Measurements from ENCODE around the gene TMEM269.
A peak's percentile ranks its signal among the peaks of the same experiment; 100 is the strongest.

The TMEM269 gene, protein sequence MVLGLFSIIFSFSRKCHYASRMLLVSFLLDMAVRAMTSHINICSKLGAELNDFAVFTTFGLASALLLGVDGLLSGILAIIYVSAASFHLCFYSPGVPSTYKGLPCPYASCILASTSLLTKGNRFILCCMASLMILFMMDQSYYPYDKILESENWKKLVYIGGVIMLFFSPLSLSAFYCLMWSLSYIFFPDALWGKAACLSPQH

DNA sequence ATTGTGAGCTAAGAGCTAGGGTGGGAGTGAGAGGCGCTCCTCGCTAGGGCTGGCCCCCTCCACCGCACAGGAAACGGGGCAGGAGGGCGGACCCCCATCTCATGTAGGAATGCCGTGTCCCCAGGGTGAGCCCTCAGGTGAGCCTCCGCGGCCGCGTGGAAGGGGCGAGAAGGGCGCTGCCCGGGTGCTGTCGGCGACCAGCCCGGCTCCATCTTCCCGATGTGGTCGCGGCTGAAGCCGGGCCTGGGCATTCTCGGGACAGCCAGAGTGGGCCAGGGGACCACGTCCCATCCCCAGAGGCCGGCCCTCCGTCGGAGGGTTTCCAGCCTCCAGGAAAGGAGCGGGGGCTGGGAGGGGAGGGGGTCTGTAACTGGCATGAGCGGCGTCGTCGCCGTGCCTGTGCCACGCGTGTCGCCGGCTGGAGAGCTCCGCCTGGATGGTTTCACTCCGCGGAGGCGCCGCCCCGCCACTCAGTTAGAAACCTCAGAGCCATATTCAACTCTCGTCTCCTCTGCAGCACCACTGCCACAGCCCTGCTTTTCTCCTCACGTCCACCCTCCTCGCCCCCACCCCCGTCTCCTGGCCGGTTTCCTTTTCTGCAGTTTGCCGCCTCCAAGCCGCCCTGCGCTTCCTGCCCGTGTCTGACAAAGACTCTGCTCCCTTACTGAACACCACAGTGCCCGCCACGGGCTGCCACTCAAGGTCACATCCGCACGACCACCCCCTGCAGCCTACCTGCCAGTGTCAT, at the start of gene TMEM269:
TSS of gene TMEM269 (plus strand) at position 46 of the 748 bp plus-strand sequence. CDS start 4,903 bp downstream, outside the sequence.
- DNase-seq = peak; percentile 39

GRCh38 chr1:42735056-42735455, 49.7 kb upstream of the TMEM269 start:
- DNase-seq = no peak

DNA sequence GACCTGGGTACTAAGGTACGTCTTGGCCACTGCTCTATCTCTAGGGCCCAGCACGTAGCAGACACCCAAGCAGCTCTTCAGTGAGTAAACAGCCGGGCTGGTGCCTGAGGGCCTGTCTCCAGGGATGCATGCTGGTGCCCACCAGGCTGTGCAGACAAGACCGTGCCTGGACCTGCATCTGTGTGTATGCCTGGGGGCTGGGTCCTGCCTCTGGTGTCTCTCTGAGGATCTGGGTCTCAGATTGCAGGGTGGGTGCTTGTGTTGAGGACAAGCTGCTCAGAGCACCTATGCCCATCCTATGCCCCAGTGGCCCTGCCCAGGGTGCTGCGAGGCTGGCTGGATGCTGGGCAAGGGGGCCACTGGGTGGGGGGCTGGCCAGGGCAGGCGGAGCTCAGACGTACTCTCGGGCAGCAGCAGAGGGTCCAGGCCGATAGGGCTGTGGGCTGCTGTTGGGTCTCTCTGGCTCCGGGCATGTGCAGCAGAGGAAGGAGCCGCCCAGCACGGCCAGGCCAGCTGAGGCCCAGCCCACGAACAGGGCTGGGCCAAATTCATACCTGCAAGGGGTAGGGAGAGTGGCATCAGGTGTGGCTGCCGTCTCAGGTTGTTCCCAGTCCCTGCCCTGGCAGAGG, 49.2 kb upstream of the TMEM269 start:
- DNase-seq = no peak

- DNase-seq = peak; percentile 11
Observed at GRCh38 chr1:42736152-42736551, 48.6 kb upstream of the TMEM269 start.

DNA sequence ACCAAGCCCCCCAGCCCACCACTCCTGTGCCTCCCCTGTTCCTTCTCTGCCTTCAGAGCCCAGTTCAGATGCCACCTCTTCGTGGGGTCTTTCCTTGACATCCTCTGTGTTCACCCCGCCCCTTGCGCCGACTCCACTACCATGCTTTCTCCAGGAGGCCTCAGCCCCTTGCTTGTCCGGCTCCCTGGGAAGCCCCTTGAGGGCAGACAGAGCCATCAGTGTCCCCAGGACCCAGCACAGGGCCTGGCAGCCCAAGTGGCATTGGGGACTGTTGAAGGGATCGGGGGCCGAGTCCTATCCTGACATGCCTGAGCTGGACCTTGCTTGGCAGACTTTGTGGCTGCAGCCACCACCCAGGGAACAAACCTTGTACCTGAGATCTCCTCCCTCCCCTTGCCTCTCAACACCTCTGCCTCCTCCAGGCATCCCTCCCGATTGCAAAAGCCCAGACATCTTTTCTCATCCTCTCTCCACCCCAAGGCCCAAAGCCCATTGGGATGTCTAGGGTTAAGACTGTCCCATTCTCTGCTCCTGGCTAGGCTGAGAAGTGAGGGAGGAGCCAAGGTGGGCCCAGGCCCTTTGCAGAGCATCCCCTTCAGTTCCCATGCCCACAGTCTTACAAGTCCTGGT, 48.1 kb upstream of the TMEM269 start:
- no peak for DNase-seq

DNA sequence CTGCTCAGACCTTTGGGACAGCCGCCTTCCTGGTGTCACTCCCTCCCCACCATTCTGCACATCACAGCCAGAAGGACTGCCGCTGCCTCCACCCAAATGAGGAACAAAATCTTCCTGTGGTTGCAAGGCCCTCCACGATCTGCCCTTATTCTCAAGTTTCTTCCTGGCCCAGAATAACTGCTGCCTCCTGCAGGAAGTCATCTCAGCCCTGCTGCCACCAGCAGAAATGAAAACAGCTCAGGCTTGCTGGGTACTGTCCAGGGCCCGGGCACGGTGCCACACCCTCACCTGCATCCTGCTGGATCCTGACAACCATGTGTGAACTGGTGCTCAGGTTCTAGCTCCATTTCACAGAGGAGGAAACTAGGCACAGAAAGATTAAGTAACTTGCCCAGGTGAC, 47.5 kb upstream of the TMEM269 start:
- no peak for DNase-seq

DNA sequence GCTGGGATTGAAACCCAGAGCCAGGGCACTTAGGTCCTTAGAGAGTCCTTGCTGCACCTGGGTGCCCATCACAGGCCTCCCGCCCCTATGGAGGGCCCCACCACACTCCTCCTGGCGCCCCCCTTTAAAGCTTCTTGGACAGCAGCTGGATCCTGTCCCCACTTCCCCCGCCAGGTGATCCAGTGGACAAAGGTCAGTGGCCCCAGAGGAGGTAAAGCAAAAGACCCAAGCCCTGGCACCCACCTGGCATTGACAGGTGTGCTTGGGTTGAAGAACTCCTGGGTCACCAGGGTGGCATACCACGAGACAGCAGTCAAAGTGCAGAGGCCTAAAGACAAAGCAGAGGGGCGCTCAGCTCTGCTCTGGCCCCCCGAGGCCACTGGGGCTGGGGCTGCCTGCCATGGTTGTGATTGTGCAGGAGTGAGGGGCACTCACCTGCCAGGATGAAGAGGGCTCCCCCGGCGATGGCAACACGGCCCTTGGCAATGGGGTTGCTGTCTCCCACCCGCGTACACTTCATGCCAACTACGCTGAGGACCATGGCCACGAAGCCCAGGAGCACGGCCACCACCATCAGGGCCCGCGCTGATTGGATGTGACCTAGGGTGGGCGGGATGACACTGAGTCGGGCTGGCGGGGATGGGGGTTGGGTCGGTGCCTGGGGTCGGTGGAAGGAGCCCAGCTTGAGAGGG, 46.7 kb upstream of the TMEM269 start:
- no peak for DNase-seq

DNA sequence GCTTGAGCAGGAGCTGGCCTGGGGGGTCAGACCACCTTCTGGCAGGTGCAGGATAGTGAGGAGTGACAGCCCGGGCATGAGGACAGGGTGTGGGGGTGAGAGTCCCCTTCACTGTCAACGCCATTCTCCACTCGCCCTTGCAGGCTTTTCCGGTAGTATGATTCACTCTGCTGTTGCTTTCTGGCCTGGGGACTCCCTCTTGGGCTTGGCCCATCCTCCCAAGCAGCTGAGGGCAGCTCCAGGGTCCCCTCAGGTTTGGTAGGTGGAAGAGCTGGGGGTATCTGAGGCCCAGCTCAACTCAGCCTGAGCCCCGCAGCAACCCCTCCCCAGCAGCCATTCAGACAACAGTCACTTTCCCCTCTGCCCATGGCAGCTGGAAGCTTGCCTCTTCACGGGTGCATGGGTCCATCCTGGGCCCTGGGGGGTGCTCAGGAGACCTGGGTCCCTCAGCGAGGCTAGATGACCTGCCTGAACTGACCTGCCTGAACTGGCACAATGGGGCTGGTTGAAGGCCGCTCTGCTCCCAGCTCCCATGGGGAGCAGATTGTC, 46.0 kb upstream of the TMEM269 start:
- no peak for DNase-seq

DNA sequence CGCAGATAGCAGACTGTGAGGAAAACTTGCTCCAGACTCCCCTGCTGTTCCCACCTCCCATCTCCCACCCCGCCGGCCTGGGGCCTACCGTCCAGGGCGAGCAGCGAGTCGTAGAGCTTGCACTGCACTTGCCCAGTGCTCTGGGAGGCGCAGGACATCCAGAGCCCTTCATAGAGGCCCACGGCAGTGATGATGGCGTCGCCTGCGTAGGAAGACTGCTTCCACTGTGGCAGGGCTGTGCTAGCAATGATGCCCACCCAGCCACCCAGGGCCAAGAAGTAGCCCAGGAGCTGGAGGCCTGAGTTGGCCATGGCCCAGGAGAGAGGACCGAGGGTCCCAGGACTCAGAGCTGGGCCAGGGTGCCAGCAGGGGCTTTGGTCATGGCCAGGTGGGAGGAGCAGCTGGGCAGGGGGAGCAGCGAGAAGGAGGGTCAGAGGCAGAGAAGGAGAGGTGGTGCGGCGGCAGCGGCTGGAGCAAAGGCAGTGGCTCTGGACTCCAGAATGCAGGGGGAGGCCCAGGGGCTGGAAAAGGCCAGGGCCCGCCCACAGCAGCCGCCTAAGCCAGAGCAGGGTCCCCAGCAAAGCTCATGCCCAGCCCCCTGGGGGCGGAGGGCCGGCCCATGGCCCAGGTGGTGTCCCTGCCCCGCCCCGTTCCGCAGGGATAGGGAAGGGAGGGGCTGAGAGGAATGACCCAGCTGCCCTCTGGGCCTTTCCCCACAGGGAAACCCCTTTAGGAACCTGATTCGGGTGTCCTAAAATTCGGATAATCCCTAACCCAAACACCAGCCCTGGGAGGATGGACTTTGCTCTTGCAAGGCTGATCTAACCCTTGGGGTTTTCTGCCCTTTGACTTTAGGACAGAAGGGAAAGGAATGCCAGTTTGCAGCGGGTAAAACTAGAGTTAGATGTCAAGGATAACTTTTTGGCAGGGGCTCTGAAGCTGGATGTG, 44.8 kb upstream of the TMEM269 start, which contains the start of gene CLDN19:
TSS of gene CLDN19 (minus strand) at position 484 of the 948 bp plus-strand sequence. CDS start at position 311, 173 bp downstream.
- DNase-seq = no peak

DNA sequence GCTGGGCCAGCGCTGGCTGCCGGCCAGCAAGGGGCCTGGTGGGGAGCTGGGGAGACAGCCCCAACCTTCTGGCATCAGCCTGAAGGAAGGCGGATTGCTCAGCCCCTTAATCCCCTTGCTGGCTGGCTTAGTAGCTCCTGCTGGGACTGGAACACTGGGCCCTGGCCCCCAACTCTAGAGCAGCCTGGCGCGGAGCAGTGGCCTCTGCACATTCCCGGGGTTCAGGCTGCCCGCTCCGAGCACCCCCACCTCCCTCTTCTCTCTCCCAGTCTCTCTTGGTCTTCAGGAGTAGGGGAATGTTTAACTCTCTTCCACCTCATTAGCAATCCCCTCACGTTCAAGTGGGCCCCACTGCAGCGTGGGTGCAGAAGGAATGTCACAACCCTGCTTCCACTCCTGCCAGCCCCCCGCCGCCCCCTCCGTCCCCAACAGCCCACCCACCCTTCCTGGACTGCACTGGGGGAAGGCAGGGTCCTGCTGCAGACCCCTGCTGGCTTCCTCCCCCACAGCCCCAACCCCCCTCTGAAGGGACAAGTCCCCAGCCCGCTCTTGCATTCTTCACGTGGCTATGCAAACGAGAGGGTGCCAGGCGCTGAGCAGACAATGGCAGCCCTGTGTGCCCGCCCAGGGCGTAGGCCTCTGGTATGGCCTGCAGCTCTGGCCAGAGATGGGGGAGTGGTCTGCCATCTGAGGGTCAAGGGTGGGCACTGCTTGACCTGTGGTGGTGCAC, 43.8 kb upstream of the TMEM269 start:
- DNase-seq = no peak

DNA sequence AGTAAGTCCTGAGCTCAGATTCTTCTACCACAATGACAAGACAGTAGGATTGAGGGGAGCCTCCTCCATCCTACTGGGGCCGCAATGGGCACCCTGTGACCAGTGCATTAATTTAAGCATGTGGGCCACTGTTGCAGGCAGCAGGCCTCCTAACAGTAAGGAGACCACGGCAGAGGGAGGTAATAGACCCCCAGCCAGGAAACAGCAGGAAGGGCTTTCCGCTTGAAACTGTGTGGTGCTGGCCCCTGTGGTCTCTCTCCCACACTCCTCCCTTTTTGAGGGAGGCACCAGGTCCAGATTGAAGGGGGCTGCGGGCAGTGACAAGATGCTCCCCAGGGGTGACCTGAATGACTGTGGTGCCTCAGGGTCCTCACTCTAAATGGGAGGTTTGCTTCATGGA, 43.1 kb upstream of the TMEM269 start:
- no peak for DNase-seq

DNA sequence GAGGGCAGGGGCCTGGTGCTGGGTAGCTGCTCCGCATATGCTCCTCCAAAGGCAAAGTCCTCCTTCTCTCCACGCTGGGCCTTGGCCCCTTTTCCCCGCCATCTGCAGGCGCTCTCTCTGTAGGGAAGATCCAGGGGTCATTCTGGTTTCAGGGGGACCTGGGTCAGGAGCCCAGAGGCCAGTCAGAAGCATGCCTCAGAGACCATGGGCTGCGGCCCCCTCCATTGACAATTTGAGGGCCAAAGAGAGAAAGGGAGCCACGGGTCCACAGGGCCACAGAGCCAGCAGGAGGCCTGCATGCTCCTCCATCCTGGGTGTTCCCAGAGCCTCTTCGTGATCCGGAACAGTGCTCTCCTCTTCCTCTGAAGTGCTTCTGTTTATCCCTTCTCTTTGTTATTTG, 42.6 kb upstream of the TMEM269 start:
- DNase-seq = no peak

- no peak for DNase-seq
Observed at GRCh38 chr1:42742617-42743316, 42.0 kb upstream of the TMEM269 start.

GRCh38 chr1:42743317-42744147, 41.3 kb upstream of the TMEM269 start:
- no peak for DNase-seq

- no peak for DNase-seq
Observed at GRCh38 chr1:42744148-42744413, 40.7 kb upstream of the TMEM269 start.

GRCh38 chr1:42745851-42746250, 38.9 kb upstream of the TMEM269 start:
- DNase-seq = no peak

- no peak for DNase-seq
Observed at GRCh38 chr1:42746436-42747105, 38.2 kb upstream of the TMEM269 start.

DNA sequence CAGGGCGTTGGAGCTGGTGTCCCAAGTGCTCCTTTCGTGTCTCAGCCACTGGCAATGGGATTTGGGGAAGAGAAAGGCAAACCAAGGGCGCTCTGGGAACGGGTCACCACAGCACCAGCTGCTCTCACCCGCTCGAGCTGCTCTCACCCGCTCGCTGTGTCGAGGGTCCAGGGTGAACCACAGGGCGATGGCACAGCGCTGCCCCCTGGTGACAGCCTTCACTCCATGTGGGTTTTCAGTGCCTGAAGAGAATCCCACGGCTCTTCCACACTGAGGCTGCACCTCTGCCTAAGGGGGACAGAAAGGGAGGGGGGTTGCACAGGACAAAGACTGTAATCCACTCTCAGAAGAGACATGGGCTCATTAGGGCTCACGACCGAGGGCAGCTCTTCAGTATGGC, 37.7 kb upstream of the TMEM269 start:
- peak; percentile 33 for DNase-seq

- no peak for DNase-seq
Observed at GRCh38 chr1:42748021-42748420, 36.8 kb upstream of the TMEM269 start.
